Measurements from ENCODE around the gene FOCAD. TPM values are rescaled to one million over a fixed set of nuclear protein-coding genes. Genes with fewer than 3 reads are reported as not detected.
"Not testable (repeated sequence)": the region's sequence is repeated elsewhere in the genome, so short reads cannot be mapped to it uniquely, and the experiment has no call there.

FOCAD gene
- total RNA-seq, 1 donor from 2014 or later: 28.7 TPM

DNA sequence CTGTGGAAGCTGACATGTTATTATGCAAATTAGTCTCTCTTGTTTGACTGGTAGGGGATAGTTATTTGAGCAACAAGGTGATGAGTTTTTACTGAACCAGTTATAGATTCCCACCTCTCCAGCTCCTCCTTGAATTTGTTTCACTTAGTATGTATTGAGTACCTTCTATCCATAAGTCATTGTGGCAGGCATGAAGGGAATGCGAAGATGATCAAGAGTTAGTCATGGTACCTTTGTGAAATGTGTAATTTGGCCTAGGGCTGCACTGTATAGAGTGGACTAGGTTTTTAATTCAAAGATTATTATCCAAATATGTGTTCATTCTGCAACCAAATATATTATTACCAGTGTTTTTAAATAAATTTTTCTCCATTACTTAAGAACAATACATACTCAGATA, 237.3 kb downstream of the FOCAD start:
- DNase-seq (no peak), ATAC-seq (ENCODE audit: poor library complexity) (no peak)
- intact Hi-C loops (cut with DNase I): no loop called here

GRCh38 chr9:20925256-20926045, 241.4 kb downstream of the FOCAD start:
- DNase-seq (no peak), ATAC-seq (ENCODE audit: poor library complexity) (no peak)
- intact Hi-C loops (cut with DNase I): no loop called here

- DNase-seq (no peak), ATAC-seq (ENCODE audit: poor library complexity) (no peak)
- intact Hi-C loops (cut with DNase I): no loop called here
Observed at GRCh38 chr9:20929276-20929675, 245.2 kb downstream of the FOCAD start.

GRCh38 chr9:20930836-20931235, 246.8 kb downstream of the FOCAD start:
- intact Hi-C loops (cut with DNase I): no loop called here
- ATAC-seq (ENCODE audit: poor library complexity) (no peak), DNase-seq (no peak)

DNA sequence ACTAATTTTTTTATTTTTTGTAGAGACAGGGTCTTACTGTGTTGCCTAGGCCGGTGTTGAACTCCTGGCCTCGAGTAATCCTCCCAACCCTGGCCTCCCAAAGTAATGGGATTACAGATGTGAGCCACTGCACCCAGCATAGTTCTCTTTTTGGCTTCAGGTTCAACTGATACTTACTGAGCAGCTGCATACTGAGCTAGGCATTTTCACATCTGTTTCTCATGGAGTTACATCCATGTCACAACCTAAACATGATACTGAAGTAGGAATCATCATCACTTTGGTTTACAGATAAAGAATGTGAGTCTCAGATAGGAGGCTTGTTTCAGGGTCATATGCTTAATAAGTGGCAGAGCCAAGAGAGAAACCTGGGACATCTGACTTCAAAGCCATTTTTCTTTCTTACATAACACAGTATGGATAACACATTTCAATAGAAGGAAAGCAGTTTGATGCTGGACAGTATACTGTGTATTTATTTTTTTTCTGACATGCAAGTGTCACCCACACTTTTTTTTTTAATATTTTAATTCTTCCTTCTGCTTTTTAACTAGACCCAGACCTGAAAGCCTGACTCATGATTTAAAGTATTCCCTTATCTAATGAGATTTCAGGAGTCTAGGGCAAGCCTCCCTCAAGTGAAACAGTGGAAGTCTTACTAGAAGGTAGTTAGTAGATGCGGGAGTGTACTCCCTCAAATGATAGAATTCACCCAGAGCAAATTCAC, 256.6 kb downstream of the FOCAD start:
- ATAC-seq (ENCODE audit: poor library complexity) (peak; percentile 29), DNase-seq (no peak)
- intact Hi-C loops (cut with DNase I): loop anchor here (2.0 to 10.0 kb wide), 4 partner anchors 164 to 1013 kb away; partner anchors contain the start of gene MLLT3

- ATAC-seq (ENCODE audit: poor library complexity) (peak; percentile 92), DNase-seq (peak; percentile 57)
- intact Hi-C loops (cut with DNase I): loop anchor here (2.0 to 10.0 kb wide), 4 partner anchors 164 to 1014 kb away; partner anchors contain the start of gene MLLT3
Observed at GRCh38 chr9:20941174-20941690, 257.2 kb downstream of the FOCAD start.

DNA sequence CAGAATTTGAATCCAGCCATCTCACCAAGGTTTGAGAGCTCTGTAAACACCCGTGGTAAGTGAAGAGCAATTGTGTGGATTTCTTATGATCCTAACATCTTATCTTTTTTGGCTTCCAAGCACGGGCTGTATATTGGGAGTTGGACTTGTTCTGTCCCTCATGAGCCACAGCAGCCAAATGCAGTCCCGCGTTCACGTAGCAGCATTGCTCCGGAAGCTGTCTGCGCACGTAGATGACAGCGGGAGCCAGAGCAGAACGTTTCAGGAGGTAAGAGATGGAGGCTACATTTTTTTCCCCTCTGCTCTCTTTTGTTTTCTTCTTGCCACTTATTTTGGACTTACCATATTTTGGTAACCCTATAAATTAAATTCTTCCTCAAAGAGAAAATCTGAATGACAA, 260.4 kb downstream of the FOCAD start:
- no peak for ATAC-seq (ENCODE audit: poor library complexity)
- intact Hi-C loops (cut with DNase I): loop anchor here (5.0 to 10.0 kb wide), 3 partner anchors 160 to 1017 kb away; partner anchors contain the start of gene MLLT3
- no peak for DNase-seq

DNA sequence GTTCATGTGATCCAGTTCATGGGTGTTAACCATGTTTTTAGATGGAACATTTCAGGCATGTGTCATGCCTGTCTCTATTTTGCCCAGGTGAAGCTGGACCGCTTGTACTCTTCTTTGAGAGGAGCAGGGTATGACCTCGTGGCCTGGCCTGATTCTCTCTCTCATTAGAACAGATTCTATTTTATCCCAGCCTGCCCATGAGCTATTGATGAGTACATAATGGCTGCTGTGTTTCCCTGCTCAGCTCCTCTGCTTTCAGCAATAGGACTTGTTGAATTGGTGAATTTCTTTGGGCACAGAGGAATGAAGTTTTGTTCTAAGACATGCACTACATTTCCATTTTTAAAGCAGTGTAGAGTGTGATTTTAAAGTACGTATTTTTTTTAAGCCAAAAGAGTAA, 261.2 kb downstream of the FOCAD start:
- ATAC-seq (ENCODE audit: poor library complexity) (no peak), DNase-seq (no peak)
- intact Hi-C loops (cut with DNase I): loop anchor here (10.0 kb wide), 1 partner anchor 160 kb away; no protein-coding TSS in a partner anchor

DNA sequence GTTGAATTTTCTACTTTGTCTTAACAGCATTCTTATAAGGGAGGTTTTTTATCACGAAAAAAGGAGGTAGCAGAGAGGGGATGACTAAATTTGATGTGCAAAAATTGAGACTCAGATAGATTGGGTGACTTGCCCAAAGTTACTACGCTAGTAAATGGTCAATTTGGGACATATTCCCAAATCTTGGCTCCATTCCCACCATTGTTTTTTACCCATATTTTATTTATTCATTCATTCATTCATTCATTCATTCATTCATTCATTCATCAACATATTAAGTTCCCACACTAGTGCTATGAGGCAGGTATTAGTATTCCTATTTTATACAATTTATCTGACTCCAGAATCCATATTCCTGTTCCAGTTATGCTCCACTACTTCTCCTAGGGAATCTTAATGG, 261.8 kb downstream of the FOCAD start:
- intact Hi-C loops (cut with DNase I): loop anchor here (10.0 kb wide), 1 partner anchor 159 kb away; no protein-coding TSS in a partner anchor
- DNase-seq (no peak), ATAC-seq (ENCODE audit: poor library complexity) (no peak)

- DNase-seq: no peak
- ATAC-seq (ENCODE audit: poor library complexity): no peak
- intact Hi-C loops (cut with DNase I): loop anchor here (10.0 kb wide), 1 partner anchor 156 kb away; no protein-coding TSS in a partner anchor
Observed at GRCh38 chr9:20948703-20949102, 264.6 kb downstream of the FOCAD start.

DNA sequence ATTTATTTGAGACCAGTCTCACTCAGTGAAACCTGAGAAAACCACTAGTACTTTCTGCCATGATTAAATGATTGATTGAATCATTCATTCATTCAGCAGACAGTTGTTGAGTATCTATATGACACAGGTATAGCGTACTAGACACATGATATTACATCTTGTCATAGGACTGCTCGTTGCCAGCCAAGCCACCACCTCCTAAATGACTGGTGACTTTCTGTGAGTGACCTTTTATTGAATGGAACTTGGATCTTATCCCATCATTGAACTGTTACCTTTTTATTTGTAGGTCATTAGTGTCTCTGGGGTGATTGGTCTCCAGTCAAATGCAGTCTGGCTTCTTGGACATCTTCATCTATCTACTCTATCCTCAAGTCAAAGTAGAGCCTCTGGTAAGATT, 266.6 kb downstream of the FOCAD start:
- intact Hi-C loops (cut with DNase I): no loop called here
- no peak for ATAC-seq (ENCODE audit: poor library complexity)
- no peak for DNase-seq

GRCh38 chr9:20962536-20963225, 278.6 kb downstream of the FOCAD start:
- no peak for DNase-seq
- ATAC-seq (ENCODE audit: poor library complexity): no peak
- intact Hi-C loops (cut with DNase I): no loop called here

DNA sequence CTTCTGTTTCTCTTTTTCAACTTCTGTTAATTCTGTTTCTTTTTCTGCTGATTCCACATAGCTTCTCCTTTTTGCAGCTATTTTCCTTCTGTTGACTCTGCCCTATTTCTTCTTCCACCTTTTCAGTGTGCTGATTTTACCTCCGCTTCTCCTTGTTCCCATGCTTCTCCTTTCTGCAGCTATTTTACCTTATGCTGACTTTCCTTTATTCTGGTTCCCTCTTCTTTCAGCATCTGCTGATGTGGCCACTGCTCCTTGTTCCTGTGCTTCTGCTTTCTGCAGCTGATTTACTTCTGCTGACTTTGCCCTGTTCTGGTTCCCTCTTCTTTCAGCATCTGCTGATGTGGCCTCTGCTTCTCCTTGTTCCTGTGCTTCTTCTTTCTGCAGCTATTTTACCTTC, 288.6 kb downstream of the FOCAD start:
- intact Hi-C loops (cut with DNase I): no loop called here
- ATAC-seq (ENCODE audit: poor library complexity) (no peak), DNase-seq (no peak)

GRCh38 chr9:20973246-20973947, 289.3 kb downstream of the FOCAD start:
- ATAC-seq (ENCODE audit: poor library complexity); intact Hi-C loops (cut with DNase I); DNase-seq: not testable (repeated sequence)

DNA sequence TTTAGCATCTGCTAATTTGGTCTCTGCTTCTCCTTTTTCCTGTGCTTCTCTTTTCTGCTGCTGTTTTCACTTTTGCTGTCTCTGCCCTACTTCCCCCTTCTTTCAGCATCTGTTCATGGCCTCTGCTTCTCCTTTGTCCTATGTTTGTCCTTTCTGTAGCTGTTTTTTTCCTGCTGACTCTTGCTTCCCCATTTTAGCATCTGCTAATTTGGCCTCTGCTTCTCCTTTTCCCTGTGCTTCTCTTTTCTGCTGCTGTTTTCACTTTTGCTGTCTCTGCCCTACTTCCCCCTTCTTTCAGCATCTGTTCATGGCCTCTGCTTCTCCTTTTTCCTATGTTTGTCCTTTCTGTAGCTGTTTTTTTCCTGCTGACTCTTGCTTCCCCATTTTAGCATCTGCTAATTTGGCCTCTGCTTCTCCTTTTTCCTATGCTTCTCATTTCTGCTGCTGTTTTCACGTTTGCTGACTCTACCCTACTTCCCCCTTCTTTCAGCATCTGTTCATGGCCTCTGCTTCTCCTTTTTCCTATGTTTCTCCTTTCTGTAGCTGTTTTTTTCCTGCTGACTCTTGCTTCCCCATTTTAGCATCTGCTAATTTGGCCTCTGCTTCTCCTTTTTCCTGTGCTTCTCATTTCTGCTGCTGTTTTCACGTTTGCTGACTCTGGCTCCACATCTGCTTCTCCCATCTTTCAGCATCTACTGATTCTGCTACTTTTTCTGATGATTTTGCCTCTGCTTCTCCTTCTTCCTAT, 290.3 kb downstream of the FOCAD start:
- DNase-seq; ATAC-seq (ENCODE audit: poor library complexity); intact Hi-C loops (cut with DNase I): not testable (repeated sequence)

GRCh38 chr9:20978249-20978648, 294.2 kb downstream of the FOCAD start:
- intact Hi-C loops (cut with DNase I): no loop called here
- no peak for DNase-seq
- ATAC-seq (ENCODE audit: poor library complexity): no peak

DNA sequence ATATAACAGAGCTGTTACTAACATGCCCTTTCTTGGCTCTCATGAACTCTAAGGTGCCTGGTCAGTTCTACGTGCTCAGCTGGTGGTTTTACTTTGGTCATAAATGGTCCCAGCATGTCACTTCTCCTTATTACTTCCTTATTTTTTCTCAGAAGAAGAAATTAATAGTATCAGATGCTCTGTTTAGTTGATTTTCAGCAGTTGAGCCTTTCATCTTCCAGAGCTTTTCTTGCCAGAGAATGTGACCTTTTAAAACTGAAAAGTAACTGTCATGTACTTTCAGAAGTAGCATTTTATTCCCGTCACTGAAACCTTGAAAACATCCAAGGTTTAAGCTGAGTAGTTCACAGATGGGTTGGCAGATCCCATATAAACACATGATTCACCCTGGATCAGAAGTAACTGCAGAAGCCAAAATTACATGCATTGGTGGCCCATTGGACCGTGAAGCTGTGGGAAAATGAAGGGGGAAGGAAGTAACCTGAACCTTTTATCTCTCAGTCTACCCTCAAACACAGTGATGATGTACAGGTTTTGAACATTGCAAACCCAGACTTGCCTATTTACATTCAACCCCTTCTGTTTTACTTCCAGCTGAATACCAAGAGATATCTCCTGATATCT, 296.9 kb downstream of the FOCAD start:
- ATAC-seq (ENCODE audit: poor library complexity) (peak; percentile 53), DNase-seq (no peak)
- intact Hi-C loops (cut with DNase I): no loop called here
